AG08396 (cell line): ENCODE results near the gene ENPEP.
"Not testable (repeated sequence)": the region's sequence is repeated elsewhere in the genome, so short reads cannot be mapped to it uniquely, and the experiment has no call there.

Source experiments
- DNase-seq: peaks from one replicate; pipeline ENCODE4 v3.0.0; 2012; ENCODE audit warnings: low spot score, mixed read lengths

ENPEP gene

GRCh38 chr4:110516106-110516922, 40.4 kb downstream of the ENPEP start:
- DNase-seq = peak; percentile 36

- peak; percentile 29 for DNase-seq
Measured at GRCh38 chr4:110518889-110519490, 43.0 kb downstream of the ENPEP start.

GRCh38 chr4:110520886-110521285, 44.9 kb downstream of the ENPEP start:
- DNase-seq = no peak

GRCh38 chr4:110526589-110526988, 50.6 kb downstream of the ENPEP start:
- DNase-seq = no peak

GRCh38 chr4:110527156-110527555, 51.2 kb downstream of the ENPEP start:
- no peak for DNase-seq

GRCh38 chr4:110532901-110533589, 57.1 kb downstream of the ENPEP start:
- DNase-seq = no peak

- DNase-seq = no peak
Measured at GRCh38 chr4:110533590-110533910, 57.6 kb downstream of the ENPEP start.

- DNase-seq = peak; percentile 53
Measured at GRCh38 chr4:110533940-110534339, 58.0 kb downstream of the ENPEP start.

GRCh38 chr4:110540581-110540980, 64.6 kb downstream of the ENPEP start:
- DNase-seq = no peak

GRCh38 chr4:110540982-110541451, 65.1 kb downstream of the ENPEP start:
- no peak for DNase-seq

GRCh38 chr4:110543577-110543976, 67.6 kb downstream of the ENPEP start:
- no peak for DNase-seq

- DNase-seq = no peak
Measured at GRCh38 chr4:110544594-110544993, 68.6 kb downstream of the ENPEP start.

- no peak for DNase-seq
Measured at GRCh38 chr4:110550260-110550659, 74.3 kb downstream of the ENPEP start.

GRCh38 chr4:110553197-110553596, 77.2 kb downstream of the ENPEP start:
- DNase-seq = no peak

- no peak for DNase-seq
Measured at GRCh38 chr4:110567214-110567613, 91.3 kb downstream of the ENPEP start.

GRCh38 chr4:110576696-110577095, 100.7 kb downstream of the ENPEP start:
- not testable (repeated sequence) for DNase-seq

- peak; percentile 75 for DNase-seq
Measured at GRCh38 chr4:110586131-110586850, 110.3 kb downstream of the ENPEP start.

GRCh38 chr4:110587666-110588285, 111.8 kb downstream of the ENPEP start:
- DNase-seq = no peak

GRCh38 chr4:110589297-110589696, 113.3 kb downstream of the ENPEP start:
- no peak for DNase-seq

GRCh38 chr4:110595583-110595982, 119.6 kb downstream of the ENPEP start:
- no peak for DNase-seq

- no peak for DNase-seq
Measured at GRCh38 chr4:110596431-110596830, 120.5 kb downstream of the ENPEP start.

- DNase-seq = no peak
Measured at GRCh38 chr4:110597582-110597981, 121.6 kb downstream of the ENPEP start.
